NCI-H2081 (cell line): ENCODE results near the gene C11orf97.
"Not testable (repeated sequence)": the region's sequence is repeated elsewhere in the genome, so short reads cannot be mapped to it uniquely, and the experiment has no call there.

Experiments used
- DNase-seq, 2 experiments: peaks; one replicate each; lab custom pipeline; 2025; lab: John Stamatoyannopoulos, UW

The C11orf97 gene

DNA sequence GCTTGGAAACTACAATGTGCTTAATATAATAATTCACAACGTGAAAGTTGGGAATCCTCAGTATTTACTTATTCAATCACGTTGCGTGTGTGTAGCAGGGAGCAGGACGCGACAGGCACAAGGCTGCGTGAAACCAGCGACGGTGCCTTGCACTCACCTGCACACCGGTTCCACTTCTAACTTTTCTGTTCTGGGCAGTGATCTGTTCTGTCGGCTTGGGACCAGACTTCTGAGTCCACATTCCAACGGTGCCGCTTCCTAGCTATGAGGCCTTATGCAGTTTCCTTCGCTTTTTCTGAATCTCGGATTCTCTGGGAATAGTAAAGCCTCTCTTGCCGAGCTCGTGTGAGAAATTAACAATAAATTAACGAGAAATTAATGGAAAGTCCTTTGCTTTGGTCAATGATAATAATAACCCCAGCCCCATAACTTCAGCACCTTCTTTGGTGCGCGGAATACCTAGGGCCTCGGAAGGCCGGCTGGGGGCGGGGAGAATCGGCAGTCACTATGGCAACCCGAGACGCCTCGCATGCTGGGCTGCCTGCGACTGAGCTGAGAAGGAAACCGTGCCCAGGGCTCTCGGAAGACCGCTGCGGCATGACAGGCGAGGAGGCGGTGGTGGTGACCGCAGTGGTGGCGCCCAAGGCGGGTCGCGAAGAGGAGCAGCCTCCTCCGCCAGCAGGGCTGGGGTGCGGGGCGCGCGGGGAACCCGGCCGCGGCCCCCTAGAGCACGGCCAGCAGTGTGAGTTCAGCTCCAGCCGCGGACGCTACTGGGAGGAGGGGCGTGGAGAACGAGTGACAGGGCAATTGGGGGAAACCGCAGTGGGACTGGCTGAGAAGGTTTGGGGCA, at the start of gene C11orf97:
TSS of gene C11orf97 (plus strand) at position 530 of the 850 bp plus-strand sequence. CDS start at position 598, 68 bp downstream.
- DNase-seq = peak in 1 of 2 experiments; percentile 33

DNA sequence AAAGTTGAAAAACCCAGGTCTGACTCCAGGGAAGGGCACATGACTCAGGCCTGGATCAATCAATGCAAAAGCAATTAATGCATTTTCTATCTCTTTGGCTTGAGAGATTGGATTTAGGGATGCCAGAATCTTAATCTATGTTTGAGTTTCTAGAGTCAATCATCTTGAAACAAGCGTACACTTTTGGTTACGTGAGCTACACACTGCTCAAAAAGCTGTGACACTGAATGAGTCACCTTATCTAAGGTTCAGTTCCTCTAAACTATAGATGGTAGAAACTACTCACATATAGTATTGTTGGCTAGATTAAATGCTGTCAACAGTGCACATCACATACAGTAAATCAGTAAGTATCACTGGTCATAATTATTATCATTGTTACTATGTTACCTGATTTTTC, 42.8 kb upstream of the C11orf97 start:
- no peak for DNase-seq

DNA sequence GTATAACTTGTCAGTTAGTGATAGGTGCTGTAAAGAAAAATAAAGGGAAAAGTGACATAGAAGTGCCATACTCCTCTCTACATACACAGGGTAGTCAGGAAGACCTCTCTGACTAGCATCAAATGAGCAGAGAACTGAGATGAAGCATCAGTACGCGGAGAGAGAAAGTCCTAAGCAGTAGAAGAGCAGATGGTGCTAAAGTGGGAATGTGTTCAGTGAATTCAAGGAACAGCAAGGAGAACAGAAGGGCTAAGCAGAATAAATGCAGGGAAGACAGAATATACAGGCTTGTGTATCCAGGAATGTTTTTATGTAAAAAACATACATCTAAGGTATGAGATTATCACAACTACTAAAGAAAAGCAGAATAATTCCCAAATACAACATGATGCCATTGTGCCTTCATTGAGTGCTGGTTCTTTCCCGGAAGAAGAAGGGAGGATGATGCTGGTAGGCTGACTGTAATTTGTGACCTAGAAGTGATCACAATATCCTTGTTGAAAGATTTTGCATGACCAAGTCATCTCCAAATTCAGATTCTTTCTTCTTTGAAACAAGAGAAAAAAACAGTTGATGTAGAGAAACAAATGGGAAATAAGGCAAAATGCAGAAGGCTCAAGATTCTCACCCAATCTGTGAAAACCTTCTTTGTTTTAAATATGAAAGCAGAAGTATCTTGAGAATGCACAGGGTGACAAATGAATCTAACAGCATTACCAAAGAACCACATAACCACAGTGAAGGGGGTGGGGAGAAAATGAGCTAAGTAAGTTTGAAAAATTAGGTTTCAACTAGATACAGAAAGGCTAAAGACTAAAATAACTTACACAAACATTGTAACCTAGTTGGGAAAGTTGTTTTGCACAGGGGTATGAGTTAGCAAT, 39.1 kb upstream of the C11orf97 start:
- DNase-seq = no peak

- no peak for DNase-seq
Measured at GRCh38 chr11:94477624-94478023, 34.6 kb upstream of the C11orf97 start.

GRCh38 chr11:94481342-94481741, 30.9 kb upstream of the C11orf97 start:
- DNase-seq = no peak

DNA sequence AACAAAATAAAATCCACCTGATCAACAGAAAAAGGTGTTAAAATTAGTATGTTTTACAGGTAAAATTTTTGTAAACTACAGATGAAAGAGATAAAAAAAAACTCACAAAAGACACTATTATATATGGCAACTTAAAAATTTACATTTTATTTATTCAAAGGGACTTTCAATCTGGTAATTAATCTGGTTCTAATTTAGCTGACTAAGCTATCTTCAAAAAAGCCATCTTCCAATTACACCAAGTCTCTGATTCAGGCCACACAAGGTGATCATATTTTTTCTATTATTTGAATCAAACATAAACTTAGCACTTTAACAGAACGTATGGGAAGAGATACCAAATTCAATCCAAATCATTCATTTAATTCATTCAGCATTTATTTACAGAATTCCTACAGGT, 26.2 kb upstream of the C11orf97 start:
- no peak for DNase-seq

GRCh38 chr11:94493281-94494125, 18.8 kb upstream of the C11orf97 start, which contains the start of the genes ANKRD49 and MRE11:
Gene ANKRD49, plus strand, starts transcription at chr11:94493984. Its CDS starts 2,710 bp downstream, at chr11:94496694.
Gene MRE11, minus strand, starts transcription at chr11:94493844. Its CDS starts 1,043 bp downstream, at chr11:94492801.
- peak; percentile 97 to 98 for DNase-seq

DNA sequence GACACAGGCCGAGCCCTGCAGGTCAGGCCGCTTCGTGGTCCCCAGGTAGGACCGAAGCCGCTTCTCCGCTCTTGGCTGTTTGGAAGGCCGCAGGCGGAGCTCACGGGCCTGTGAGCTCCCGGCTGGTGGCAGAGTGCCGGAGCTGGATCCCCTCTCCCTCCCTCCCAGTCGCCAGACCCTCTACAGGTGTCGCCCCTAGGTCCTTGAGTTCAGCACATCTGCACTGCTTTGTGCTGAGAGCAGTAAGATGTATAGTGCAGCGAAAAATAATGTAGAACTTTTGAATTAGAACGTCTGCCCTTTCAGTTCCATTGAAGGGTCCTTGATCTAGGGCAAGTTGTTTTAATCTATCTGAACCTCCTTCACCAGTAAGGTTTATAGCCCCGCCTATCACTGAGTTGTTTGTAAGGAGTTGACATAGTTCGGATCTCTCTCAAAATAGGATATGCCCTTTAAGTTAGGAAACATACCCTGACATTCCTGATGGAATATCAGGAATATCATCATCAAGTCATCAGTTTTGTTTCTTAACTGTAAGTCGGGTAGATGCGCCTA, 18.1 kb upstream of the C11orf97 start:
- DNase-seq = no peak

GRCh38 chr11:94500181-94500580, 12.1 kb upstream of the C11orf97 start:
- no peak for DNase-seq

GRCh38 chr11:94501522-94501921, 10.7 kb upstream of the C11orf97 start:
- DNase-seq = no peak

- peak; percentile 39 to 42 for DNase-seq
Measured at GRCh38 chr11:94504689-94505293, 7.5 kb upstream of the C11orf97 start.

DNA sequence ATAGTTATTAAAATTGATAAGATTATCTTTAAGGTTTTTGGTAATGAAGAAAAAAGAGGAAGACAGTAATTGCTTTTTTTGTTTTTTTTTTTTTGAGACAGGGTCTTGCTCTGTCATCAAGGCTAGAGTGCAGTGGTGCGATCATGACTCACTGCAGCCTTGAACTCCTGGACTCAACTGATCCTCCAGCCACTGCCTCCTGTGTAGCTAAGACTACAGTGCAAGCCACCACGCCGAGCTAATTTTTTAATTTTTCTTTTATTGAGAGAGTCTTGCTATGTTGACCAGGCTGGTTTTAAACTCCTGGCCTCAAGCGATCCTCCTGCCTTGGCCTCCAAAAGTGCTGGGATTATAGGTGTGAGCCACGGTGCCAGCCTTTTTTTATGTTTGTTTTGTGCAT, 5.7 kb upstream of the C11orf97 start:
- not testable (repeated sequence) for DNase-seq

DNA sequence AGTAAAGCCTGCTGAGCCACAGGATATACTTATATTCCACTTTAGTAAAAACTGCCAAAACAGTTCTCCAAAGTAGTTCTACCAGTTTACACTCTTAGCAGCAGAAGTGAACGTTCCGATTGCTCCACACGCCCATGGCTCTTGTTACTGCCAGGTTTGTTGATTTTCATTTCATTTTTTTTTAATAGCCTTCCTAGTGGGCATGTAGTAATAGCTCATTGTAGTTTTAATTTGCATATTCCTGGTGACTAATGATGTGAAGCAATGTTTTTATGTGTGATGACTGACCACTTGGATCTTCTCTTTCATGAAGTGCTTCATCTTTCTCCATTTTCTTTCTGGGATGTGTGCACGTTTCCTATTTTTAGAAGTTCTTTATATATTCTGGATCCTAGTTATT, 4.8 kb upstream of the C11orf97 start:
- DNase-seq = no peak

- peak; percentile 67 to 93 for DNase-seq
Measured at GRCh38 chr11:94513091-94513490, 830 bp downstream of the C11orf97 start.

- no peak for DNase-seq
Measured at GRCh38 chr11:94515398-94515797, 3.1 kb downstream of the C11orf97 start.

GRCh38 chr11:94516725-94517124, 4.5 kb downstream of the C11orf97 start:
- no peak for DNase-seq

- DNase-seq = no peak
Measured at GRCh38 chr11:94518300-94518699, 6.0 kb downstream of the C11orf97 start.

- peak; percentile 11 to 32 for DNase-seq
Measured at GRCh38 chr11:94519478-94520084, 7.3 kb downstream of the C11orf97 start.

DNA sequence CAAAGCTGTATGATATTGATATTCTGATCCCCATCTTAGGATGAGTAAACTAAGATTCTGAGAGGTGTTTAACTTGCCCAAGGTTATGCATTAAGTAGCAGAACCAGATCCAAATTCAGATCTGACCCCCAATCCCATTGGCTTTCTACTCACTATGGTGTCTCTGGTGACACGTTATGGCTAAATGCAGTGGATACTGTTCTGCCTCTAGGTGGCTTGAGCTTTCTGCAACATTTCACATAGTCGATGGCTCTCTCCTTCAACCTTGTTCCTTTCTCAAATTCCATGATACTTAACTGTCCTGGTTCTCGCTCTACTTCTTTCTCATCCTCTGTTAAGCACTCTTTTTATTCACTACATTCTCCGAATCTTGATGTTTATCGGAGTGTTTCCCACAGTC, 9.4 kb downstream of the C11orf97 start:
- no peak for DNase-seq

- no peak for DNase-seq
Measured at GRCh38 chr11:94524341-94524740, 12.1 kb downstream of the C11orf97 start.
